Skeletal muscle cell (primary cell): ENCODE results near the gene STK24.
"Not testable (repeated sequence)": the region's sequence is repeated elsewhere in the genome, so short reads cannot be mapped to it uniquely, and the experiment has no call there.

Source experiments
- DNase-seq: peaks from one replicate; pipeline ENCODE4 v3.0.0-alpha.2; 2010; ENCODE audit warnings: low read depth
- H3K4me3 ChIP-seq: 2 replicates; pipeline ENCODE4 v1.5.1; 2011; ENCODE audit warnings: low read depth, mild to moderate bottlenecking, control low read depth, low read length, moderate library complexity

Gene STK24

DNA sequence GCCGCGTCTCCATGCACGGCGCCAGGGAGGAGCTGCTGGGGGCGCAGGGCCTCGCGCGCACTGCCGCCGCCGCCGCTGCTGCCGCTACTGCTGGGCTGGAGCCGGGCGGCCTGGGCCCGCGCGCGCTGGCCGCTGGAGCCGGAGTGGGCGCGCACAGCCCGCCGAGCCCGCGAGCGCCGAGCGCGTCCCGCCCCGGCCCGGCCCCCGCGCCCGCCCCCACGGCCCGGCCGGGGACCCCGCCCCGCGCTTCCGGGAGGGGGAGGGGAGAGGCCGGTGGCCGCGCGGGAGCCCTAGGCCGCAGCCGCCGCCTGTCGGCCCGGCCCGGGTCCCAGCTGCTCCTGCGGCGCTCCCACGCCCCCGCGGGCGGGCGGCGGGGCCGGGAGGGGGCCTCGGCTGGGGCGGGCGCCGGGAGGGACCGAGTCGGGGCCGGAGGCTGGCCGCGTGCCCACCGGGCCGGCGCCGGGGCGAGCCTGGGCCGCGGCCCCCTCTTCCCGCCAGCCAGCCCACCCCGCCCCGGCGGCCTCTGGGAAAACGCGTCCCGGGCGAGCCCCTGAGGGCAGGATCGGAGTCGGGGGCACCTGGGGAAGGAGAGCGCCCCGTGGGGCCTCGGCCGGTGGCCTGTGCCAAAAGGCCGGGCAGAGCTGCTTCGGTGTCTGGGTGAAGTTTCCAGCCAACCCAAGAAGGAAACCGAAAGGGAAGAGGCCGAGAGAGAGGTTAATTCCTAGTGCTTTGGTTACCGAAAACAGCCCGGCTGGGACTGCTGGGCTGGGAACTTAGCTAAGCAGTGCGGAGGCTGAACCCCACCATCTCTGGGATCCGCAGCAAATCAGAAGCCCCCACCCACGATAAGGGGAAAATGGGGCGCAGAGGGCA, at the start of gene STK24:
Gene STK24, minus strand, starts transcription at position 145 of the 873 bp plus-strand sequence. CDS start 321 bp downstream, outside the sequence.
- DNase-seq = no peak
- peak within 1 kb of the TSS; percentile 89 for H3K4me3 ChIP-seq

DNA sequence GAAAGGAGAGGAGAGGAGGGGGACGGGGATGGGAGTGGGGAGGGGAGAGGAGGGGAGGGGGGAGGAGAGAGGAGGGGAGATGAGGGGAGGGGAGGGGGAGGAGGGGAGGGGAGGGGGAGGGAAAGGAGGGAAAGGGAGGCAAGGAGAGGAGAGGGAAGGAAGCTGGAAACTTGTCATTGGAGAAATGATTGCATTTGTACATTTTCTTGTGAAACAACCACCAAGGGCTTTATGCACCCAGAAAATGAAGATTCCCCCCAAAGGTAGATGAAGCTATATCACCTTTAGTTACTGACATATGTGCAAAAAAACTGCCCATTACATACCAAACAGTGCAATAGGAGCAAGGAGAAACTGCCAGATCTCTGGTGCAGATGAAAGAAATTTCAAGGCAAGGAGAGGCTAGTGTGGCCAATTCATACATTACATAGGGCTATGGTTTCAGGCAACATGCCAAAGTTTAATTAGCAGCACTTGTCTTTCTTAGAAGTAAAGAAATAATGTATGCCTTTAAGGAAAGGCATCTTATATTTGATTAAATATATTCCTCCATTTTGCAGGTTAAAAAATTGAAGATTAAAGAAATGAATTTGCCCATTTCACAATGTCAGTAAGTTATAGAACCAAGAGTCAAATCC, 49.5 kb upstream of the STK24 start:
- H3K4me3 ChIP-seq = no peak overlapping the region
- no peak for DNase-seq

- not testable (repeated sequence) for H3K4me3 ChIP-seq, DNase-seq
Observed at GRCh38 chr13:98624589-98624988, 47.7 kb upstream of the STK24 start.

DNA sequence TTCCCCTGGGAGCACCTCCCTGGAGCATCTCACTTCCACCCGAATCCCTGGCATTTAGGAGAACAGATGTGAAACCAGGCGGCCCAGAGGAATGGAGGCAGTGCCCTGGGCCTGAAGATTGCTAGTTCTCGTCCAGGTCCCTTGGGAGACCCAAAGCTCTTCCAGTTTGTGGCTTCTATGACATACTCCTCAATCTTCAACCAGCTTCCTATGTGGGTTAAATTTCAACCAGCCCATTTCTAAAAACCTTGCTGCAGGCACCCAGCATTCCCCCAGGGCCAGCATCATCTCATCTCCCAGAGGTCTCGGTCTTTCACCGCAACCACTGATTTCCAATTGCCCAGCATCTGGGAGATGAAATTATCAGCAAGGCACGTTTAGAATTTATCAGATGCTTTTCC, 46.0 kb upstream of the STK24 start:
- DNase-seq = no peak

GRCh38 chr13:98619556-98619955, 42.6 kb upstream of the STK24 start:
- no peak overlapping the region for H3K4me3 ChIP-seq
- DNase-seq = no peak

More for the DNA sequence above, 46.0 kb upstream of the STK24 start:
- no peak overlapping the region for H3K4me3 ChIP-seq

GRCh38 chr13:98615595-98615994, 38.7 kb upstream of the STK24 start:
- DNase-seq, H3K4me3 ChIP-seq: not testable (repeated sequence)

DNA sequence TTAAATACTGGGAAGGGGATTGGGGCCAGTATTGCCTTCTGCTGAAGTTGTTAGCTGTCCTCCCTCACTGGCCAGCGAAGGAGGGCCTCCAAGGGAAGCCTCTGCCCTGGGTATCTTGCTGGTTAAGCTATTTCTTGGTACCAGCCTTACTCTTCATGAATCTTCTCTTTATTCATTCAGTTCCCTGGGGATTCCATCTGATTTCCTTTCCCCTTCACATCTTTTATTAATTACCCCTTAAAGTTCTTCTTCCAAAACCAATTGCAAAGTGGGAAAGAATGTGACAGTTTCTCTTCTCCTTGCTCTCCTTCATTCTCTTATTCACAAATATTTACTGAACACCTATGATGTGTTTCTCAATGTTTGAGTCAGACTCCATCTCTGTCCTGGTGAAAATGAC, 36.7 kb upstream of the STK24 start:
- DNase-seq = no peak
- H3K4me3 ChIP-seq = no peak overlapping the region

DNA sequence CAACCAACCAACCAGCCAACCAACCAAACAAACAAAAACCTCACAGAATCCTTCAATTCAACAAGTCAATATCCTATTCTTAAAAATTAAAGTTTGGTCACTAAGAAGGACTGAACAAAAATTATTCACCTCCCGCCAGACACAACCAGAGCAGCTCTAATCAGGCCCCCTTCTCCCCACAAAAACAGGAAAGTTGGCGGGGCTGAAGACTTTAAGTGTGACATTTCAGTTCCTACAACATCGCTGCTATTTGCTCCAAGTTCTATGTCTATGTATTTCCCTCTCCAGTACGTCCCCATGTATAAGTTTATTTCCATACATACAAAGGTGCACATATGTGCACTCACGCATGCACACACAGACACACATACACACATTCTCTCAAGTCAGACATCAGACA, 32.8 kb upstream of the STK24 start:
- no peak for DNase-seq
- H3K4me3 ChIP-seq = no peak overlapping the region

- no peak for DNase-seq
- no peak overlapping the region for H3K4me3 ChIP-seq
Observed at GRCh38 chr13:98606296-98606695, 29.4 kb upstream of the STK24 start.

DNA sequence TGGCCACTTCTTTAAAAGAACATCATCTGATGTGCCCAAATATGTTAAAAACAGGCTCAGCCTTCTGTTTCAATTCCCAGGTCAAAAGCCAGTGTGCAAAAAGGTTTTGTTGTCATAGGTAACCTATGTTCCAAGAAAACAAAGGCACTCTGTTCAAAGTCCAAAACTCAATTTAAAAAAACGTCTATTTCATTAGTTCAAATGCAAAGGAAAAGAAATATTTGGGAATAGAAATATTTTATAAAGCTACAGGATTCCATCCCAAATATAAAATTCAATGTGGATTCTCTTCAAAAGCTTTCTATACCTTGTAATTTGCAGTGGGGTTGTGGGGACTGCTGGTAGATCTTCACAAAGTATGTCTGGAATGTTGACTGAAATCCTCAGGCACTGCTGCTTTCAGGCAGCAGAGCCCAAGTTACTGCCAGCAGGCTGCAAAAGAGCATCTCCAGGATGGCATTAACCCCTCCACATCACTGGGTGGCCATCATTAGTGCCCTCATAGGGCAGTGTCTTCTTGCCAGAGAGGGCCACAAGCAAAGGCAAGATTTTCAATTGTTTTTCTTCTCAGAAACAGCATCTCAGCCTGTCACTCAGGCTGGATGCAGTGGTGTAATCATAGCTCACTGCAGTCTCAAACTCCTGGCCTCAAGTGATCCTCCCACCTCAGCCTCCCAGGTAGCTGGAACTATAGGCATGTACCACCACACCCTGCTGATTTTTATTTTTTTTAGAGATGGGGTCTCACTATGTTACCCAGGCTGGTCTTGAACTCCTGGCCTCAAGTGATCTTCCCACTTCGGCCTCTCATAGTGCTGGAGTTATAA, 22.8 kb upstream of the STK24 start:
- no peak overlapping the region for H3K4me3 ChIP-seq
- DNase-seq = no peak

DNA sequence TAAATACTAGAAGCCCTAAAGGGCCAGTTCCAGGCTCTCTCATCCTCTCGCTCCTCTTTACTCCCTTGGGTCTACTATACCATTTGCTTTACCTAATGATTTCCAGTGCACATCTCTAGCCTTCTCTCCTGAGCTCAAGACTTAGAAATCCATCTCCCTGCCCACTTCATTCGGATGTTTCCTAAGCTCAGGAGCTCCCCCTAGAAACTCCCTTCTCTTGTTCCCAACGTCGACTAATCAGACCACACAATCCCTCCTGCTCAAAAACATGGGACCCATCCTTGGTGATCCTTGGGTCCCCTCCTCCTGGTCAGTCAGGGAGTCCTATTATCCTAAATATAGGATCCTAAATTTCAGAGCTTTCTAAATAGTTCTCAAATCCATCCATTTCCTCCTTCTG, 21.1 kb upstream of the STK24 start:
- no peak overlapping the region for H3K4me3 ChIP-seq
- DNase-seq = no peak

GRCh38 chr13:98595134-98595533, 18.2 kb upstream of the STK24 start:
- no peak overlapping the region for H3K4me3 ChIP-seq
- DNase-seq = no peak

DNA sequence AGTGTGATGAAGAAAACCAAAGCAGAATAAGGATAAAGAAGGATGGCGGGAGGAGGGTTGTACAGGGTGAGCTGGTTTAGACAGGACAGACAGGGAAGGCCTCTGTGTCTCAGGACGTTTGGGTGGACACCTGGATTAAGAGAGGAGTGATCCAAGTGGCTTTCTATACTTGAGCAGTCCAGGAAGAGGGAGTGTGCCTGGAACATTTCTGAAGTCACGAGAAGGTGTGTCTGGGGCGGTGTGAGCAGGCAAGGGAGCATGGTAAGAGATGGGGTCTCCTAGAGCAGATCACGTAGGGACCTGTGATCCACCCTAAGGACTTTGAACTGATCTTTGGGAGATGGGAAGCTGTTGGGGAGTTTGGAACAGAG, 15.4 kb upstream of the STK24 start:
- no peak for DNase-seq
- H3K4me3 ChIP-seq = no peak overlapping the region

DNA sequence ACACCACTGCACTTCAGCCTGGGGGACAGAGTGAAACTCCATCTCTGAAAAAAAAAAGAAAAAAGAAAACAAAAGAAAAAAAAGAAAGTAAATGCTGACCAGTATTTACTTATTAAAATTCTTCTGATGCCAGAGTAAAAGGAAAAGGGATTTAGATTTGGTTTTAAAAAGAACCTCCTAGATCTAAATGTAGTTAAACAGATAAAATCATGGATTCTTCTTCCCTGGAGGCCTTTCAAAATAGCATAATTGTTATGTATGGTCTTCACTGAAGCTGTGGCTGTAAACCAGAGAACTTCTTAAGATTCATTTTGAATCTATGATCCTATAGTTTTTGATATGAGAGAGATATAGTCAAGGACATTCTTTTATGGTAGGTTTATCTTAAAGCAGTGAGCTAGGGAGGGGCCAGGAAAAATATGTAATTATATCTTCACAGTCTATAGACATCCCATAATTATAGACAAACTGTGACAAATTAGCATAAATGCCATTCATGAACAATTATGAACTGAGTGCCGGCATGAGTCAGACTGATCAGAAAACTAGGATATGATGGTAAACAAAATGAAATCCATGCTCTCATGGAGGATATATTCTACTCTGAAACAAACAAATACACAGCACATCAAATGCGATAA, 14.9 kb upstream of the STK24 start:
- DNase-seq = no peak

DNA sequence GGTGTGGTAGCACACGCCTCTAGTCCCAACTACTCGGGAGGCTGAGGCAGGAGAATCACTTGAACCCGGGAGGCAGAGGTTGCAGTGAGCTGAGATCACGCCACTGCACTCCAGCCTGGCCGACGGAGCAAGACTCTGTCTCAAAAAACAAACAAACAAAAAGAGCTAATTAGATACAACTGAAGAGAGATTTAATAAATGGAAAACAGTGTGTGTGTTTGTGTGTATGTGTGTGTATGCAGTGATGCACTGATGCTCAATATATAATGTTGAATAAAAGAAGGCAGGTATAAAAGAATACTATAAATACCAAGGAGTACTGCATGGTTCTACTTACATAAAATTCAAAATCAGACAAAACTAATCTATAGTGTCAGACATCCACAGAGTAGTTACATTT, 13.6 kb upstream of the STK24 start:
- H3K4me3 ChIP-seq, DNase-seq: not testable (repeated sequence)

More for the DNA sequence above, 14.9 kb upstream of the STK24 start:
- H3K4me3 ChIP-seq = no peak overlapping the region

DNA sequence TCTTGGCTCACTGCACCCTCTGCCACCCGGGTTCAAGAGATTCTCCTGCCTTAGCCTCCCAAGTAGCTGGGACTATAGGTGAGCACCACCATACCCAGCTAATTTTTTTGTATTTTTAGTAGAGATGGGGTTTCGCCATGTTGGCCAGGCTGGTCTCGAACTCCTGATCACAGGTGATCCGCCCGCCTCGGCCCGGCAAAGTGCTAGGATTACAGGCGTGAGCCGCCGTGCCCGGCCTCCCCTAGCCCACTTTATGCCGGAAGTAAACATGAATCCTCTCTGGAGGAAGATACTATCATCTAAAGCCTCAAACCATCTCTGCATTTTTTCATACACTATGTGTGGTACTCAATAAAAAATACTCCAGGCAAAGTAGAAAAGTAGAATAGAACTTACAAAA, 12.6 kb upstream of the STK24 start:
- not testable (repeated sequence) for DNase-seq

DNA sequence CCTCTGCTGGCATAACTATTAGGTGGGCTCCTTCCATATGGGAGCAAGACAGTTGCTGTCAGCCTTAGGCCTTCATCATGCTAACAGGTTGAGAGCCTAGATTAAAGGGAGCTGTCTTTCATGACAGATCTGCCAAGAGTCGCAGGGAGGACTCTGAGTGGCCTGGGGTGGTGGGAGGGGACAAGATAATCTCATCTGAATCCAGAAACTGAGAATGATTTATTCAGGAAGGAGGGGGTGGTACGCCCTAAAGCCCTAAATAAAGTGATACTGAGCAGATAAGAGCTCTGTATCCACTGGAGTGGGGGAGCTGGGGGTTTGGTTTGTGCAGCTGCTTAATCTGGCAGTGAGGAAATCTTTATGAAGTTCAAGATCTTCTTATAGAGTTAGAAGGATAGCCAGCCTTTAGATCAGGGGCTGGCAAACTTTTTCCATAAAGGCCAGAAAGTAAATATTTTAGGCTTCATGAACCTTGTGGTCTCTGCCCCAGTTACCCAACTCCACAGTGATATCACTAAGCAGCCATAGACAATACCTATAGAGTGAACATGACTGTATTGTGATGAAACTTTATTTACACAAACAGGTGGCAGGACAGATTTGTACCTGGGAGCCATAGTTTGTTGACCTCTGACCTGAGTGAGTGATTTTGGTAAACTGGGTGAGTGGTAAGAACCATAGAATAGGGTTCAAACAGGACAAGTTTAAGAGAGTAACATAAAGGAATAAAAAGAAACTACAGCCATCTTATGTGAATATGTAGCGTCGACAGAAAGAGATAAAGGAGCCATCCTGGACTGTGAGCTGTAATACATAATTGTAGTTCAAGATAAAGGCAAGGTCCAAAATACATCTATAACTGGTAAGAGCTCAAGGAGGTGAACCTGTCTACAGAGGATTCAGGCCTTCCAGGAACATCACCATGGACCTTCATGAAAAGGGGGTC, 9.8 kb upstream of the STK24 start:
- H3K4me3 ChIP-seq = no peak overlapping the region
- DNase-seq = no peak

More for the DNA sequence above, 12.6 kb upstream of the STK24 start:
- not testable (repeated sequence) for H3K4me3 ChIP-seq

DNA sequence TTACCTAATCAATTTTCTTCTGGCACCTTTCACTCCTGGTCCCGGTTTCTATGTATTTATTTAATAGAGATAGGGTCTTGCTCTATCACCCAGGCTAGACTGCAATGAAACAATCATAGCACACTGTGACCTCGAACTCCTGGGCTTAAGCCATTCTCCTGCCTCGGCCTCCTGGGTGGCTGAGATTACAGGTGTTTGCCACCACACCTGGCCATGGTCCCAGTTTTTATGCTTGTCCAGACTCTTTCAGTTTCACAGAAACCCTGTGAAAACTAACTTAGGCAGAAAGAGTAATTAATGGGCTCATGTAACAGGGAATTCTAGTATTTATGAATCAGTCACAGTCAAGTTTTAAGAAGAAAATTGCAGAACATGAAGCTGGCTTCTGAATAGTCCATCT, 9.0 kb upstream of the STK24 start:
- H3K4me3 ChIP-seq = no peak overlapping the region
- DNase-seq = no peak

GRCh38 chr13:98585398-98585754, 8.5 kb upstream of the STK24 start:
- no peak for DNase-seq
- no peak overlapping the region for H3K4me3 ChIP-seq
